ENCODE measurements around the gene BBS9.

Gene BBS9

DNA sequence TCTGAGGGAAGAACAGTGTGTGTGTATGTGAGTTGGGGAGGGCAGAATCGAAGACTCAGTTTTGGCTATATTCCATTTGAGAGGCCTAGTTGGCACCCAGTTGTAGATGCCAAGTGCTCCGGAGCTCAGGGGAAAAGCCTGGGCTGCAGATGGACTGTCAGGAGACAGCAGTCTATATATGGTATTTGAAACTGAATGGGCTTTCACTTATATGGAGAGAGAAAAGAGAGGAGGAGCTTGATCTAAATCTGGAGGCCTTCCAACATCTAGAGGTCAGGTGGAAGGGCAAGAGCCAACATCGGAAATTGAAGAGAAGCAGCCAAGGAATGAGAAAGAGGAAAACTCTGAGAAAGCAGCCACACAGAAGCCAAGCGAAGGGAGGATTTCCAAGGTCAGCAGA, 425.2 kb downstream of the BBS9 start:
- DNase-seq (ENCODE audit: low spot score) = no peak

DNA sequence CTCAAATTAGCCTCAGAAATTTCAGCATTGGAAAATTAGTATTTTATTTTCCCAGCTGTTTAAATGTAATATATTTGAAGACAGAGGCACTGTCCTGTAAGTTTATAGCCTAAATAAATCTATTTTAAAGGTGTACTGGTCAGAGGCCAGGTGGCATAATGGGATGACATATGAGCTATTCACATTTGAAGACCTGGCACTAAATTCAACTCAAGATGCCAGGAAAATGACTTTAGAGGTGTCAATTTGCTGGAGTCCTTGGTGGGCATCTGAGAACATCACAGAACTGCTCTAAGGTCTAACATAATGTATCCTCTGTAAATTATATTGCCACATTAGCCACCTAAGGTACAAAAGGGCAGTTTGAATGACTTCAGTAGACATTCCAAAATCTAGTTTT, 427.1 kb downstream of the BBS9 start:
- no peak for DNase-seq (ENCODE audit: low spot score)

- no peak for DNase-seq (ENCODE audit: low spot score)
Observed at GRCh38 chr7:33558549-33559323, 429.4 kb downstream of the BBS9 start.

DNA sequence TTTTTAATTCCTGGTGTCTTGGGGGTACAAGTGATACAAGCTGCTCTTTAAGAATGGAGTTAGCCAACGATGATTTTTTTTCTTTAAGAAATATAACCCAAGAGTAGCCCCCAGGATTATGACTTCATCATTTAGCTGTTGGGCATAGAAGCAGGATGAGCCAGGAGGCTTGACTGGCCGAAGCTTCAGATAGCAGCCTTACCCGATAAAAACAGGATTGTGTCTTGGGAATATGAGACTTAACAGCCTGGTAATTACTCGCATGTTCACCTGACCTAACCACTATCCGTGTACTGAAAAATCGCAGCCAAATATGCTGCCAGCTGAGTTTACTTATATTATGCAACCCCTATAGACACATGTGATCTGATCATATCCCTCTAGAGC, 430.0 kb downstream of the BBS9 start:
- no peak for DNase-seq (ENCODE audit: low spot score)

DNA sequence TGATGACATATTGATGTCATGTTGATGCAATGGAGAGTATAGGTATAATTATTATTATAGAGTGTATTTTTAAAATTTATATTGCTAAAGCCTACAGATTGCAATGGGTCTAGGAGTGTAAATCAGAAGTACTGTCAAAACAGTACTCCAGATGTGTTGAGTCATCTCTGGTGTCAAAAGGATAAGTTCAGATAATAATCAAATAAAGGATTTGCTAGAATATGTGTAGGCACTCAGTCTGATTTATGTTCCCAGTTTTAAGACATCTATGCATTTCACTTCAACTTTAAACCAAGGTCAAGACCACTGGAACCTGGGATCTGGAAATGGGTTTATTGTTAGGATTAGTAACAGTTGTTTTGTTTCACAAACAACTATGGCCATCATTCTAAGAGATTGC, 433.6 kb downstream of the BBS9 start:
- DNase-seq (ENCODE audit: low spot score) = no peak

GRCh38 chr7:33563651-33564050, 434.3 kb downstream of the BBS9 start:
- no peak for DNase-seq (ENCODE audit: low spot score)

DNA sequence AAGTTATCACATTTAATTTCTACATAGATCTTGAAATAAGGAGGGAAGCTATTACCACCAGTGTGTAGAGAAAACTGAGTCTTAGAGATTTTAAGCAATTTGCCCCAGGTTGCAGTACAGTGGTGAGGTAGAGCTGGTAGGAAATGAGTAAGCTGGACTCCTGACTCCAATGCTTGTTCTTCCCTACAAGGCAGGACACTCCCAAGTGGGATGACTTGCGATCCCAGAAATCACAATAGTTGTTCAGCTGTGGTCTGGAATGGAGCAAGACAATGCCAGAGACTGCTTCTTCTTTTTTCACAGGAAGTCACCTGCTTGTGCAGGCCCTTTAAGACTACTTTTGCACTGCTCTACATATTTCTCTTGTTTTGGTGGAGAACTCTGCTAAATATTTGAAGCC, 448.8 kb downstream of the BBS9 start:
- peak; percentile 20 for DNase-seq (ENCODE audit: low spot score)

DNA sequence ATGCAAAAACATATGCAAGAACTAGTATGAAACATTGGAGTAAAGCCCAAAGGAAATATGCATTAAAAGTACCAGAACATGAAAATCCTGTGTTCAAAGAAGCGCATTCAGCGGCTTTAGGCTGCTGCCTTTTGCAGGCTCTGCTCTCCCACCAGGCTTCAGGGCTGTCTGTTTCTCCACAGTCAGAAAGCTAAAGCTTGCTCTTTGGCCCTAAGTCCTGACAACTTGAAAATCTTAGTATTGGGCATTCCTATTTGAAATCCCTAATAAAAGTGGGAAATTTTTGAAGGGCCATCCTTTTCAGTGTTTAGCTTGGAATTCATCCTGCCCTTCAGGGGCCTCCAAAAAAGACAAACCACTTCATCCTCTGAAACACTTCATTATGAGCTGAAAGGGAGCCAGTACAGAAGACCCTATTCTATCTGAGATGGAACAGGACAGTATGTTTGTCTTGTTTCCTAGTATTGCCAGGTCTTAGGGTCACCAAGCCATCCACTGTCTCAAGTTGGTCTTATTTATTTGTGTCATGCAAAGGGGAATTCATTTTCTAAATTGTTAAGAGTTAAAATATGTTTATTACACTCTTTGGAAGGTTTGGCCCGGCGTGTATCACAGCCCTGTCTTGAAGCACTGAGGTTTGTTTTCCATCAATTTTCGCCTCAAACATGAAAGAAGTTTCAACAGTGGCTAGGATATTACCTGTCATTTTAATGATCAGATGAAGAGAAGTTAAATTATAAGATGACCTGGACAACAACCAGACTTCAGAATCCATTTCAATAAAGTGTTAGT, 449.7 kb downstream of the BBS9 start:
- DNase-seq (ENCODE audit: low spot score) = no peak

GRCh38 chr7:33579673-33579960, 450.3 kb downstream of the BBS9 start:
- no peak for DNase-seq (ENCODE audit: low spot score)

DNA sequence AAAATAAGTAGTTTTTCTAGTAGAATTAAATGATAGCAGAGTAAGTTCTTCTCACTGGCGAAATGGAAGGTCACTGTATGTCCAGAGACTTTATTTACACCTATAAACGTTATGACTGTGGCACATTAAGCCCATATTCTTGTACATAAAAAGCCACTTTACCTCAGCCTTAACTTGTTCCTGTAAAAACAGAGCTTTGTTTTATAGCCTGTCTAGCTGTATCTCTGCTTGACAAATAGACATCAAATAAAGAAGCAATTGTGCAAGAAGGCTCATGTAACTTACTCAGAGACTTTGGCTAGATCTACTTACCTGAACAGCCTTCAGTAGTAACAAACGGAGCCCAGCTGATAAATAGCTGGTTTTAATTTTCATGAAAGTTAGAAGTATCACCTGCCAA, 451.9 kb downstream of the BBS9 start:
- DNase-seq (ENCODE audit: low spot score) = no peak

- DNase-seq (ENCODE audit: low spot score) = no peak
Observed at GRCh38 chr7:33582104-33582503, 452.7 kb downstream of the BBS9 start.

GRCh38 chr7:33582533-33582932, 453.2 kb downstream of the BBS9 start:
- no peak for DNase-seq (ENCODE audit: low spot score)

GRCh38 chr7:33589911-33590310, 460.5 kb downstream of the BBS9 start:
- DNase-seq (ENCODE audit: low spot score) = no peak

DNA sequence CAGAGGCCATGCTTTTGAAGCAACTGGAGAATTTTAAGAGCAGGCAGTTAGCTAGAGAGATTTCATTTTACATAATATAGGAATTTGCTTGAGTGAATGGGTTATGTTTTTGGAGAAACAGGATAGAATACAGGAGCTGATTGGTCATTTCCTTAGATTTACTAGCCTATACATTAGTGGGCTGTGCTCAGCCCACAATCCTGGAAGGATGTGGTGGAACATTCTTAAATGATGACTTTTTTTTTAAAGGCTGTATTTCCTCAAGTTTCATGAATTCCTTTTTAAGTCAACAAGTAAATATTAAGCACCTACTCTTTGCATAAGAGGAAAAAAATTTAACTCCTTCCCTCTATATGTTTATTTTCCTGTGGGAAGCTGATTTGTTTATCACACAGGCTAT, 461.6 kb downstream of the BBS9 start:
- DNase-seq (ENCODE audit: low spot score) = peak; percentile 47

GRCh38 chr7:33591490-33591889, 462.1 kb downstream of the BBS9 start:
- DNase-seq (ENCODE audit: low spot score) = no peak

DNA sequence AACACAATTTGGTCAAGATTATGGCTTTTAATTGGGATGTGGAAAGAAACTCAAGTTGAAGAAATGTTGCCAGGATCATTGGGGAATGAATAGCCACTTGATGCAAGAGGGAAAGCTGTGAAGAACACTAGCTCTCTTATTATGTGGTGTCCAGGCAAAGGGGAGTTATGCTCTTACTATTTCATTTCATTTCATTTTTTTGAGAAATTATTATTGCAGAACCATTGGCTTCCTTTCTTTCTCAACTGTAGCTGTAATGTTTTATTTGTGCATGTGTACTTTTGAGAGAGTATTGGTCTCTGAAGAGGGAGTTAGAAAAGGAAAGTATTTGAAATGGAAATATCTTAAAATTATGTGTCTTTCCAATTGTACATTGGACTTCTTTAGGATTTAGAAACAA, 463.4 kb downstream of the BBS9 start:
- no peak for DNase-seq (ENCODE audit: low spot score)

- no peak for DNase-seq (ENCODE audit: low spot score)
Observed at GRCh38 chr7:33593611-33594010, 464.2 kb downstream of the BBS9 start.

- no peak for DNase-seq (ENCODE audit: low spot score)
Observed at GRCh38 chr7:33596686-33597085, 467.3 kb downstream of the BBS9 start.

DNA sequence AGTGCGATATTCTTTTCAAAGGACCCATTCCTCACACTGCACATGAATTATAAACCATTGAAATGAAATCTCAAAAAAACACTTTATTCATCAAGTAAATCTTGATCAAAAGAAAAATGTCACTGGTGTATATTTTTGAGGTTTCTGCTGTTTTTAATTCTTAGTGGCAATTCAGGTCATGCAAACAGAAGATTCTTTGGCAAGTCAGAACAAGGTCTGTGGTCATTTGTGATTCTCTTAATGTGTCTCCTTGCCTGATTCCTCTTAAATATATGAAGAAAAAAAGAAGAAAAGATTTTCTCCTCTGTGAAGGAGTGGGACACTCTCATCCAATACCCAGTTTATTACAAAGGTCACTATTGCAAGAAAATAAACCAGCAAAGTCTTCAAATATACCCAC, 467.8 kb downstream of the BBS9 start:
- no peak for DNase-seq (ENCODE audit: low spot score)

DNA sequence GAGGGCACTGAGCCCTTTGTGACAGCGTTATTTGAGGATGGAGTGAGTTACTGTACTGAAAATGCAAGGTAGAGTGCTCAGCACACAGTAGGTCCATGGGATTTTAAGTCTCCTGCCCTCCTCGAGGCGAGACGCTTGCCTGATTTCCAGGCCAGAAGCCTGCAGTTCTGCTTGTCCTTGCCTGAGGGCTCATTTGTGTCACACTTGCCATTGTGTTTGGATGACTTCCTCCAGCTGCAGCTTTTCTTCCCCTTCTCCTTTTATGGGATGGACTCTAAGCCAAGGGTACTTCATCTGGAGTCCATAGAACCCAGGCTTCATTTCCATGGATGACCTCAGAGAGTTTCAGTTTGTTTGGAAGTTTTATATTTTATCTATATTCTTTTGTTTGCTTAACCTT, 471.7 kb downstream of the BBS9 start:
- DNase-seq (ENCODE audit: low spot score) = no peak

DNA sequence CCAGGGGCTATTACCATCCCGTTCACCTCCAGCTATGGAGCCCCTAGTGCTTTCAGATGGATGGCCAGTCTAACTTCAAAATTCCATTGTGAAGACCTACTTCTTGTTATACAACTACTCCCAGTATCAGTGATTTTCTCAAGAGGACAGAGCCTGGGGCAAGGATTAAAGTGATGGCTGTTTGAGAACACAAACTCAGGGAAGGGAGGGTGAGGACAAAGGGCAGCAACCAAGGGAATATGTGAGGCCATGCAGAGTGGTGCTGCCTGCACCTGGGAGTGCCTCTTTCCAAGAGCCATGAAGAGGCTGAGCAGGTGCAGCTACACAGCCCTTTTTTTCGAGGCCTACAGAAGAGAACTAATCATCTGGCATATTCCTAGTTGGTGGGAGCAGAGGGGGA, 472.5 kb downstream of the BBS9 start:
- DNase-seq (ENCODE audit: low spot score) = no peak

DNA sequence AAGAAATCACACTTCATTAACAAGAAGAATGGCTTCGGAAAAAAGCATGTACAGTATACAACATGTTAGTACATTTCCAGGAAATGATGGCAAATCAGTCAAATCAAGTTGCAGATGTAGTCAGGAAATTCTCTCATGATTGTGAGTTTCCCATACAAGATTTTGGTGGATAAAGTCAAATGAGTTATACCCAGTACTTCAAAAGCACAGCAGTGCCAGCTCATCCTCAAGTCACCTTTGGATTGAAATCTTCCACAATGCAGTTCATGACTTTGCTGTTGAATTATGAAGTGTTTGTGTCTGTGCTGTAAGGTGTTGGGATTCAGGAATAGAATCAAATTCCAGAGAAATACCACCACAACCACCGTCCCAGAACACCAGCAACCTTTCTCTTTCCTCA, 474.7 kb downstream of the BBS9 start:
- DNase-seq (ENCODE audit: low spot score) = no peak

DNA sequence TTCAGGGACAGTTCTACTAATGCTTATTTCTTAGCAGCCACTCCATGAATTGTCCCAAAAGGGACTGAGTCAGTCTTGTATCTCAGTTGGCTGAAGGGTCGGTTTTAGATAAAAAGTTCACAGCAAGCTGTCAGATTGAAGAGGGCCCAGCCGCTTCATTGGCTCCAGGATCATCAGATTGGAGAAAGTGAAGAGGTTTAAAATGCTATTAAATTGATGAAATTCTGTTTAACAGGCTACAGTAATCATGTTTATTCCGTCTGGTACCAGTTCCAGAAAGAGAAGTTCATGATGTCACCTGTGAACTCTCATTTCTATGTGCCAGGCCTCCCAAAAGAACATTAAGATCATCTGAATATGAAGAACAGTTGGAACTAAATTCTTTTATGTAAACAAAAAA, 481.6 kb downstream of the BBS9 start:
- DNase-seq (ENCODE audit: low spot score) = no peak

DNA sequence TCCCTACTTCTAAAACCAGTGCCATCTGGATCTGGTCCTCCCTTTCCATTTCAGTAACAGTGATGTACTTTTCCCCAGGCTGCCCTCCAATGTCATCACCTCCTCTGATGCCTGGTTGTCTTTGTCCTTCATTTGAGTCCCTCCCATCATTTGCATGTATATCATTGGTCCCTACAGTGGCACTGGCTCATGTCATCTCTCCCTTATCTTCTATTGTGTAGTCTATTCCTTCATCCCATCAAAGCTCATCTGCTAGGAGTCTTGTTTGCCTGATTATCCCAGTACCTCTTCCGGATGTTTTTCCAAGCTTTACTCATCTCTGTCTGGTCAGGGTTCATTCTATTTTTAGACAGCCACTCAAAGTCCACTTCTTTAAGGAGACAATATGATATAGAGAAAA, 483.1 kb downstream of the BBS9 start:
- no peak for DNase-seq (ENCODE audit: low spot score)
